Psoas muscle (tissue), 8 donors: ENCODE measurements around the gene ZNF524. TPM values are rescaled to one million over a fixed set of nuclear protein-coding genes. Genes with fewer than 3 reads are reported as not detected.
A peak's percentile ranks its signal among the peaks of the same experiment; 100 is the strongest.

Experiments used
- ATAC-seq, 4 donors: fragments of 200-7000 bp; cut with Tn5 transposase; one replicate each; pipeline ENCODE4 v1.9.1; 2020; ENCODE audit warnings: moderate library complexity in 3 of 4, mild to moderate bottlenecking in 2 of 4
- DNase-seq, 2 donors: peaks; one replicate each; pipeline ENCODE4 v3.0.0-alpha.2; 2020
- H3K27ac ChIP-seq: fragments of 200-600 bp; one replicate; pipeline ENCODE4 v1.8.0; 2022
- H3K27me3 ChIP-seq, 3 donors: fragments of 200-600 bp in 1 of 3; one replicate each; pipeline versions ENCODE4 v1.6.1 to v1.8.0; 2013 to 2022; ENCODE audit warnings: low read length in 2 of 3, mild to moderate bottlenecking in 2 of 3, moderate library complexity in 1 of 3; ENCODE audit not compliant: insufficient read depth in 3 of 3
- H3K36me3 ChIP-seq, 2 donors: fragments of 200-600 bp in 1 of 2; one replicate each; pipeline versions ENCODE4 v1.6.1 to v1.8.0; 2013 to 2022; ENCODE audit warnings: low read depth in 1 of 2, mild to moderate bottlenecking in 1 of 2, moderate library complexity in 1 of 2; ENCODE audit not compliant: insufficient read depth in 1 of 2
- H3K4me1 ChIP-seq: fragments of 200-600 bp; one replicate; pipeline ENCODE4 v1.8.0; 2022
- H3K4me3 ChIP-seq: fragments of 200-600 bp; one replicate; pipeline ENCODE4 v1.8.0; 2022; ENCODE audit warnings: mild to moderate bottlenecking
- H3K9me3 ChIP-seq: fragments of 200-600 bp; one replicate; pipeline ENCODE4 v1.8.0; 2022
- WGBS, 3 donors: extraction: QIAGEN DNeasy Blood & Tissue Kit; methylation state at CpG; one replicate each; pipeline versions ENCODE4 v1.1.6 to v1.1.7; 2013; 5-methylcytosine and 5-hydroxymethylcytosine counted together
- intact Hi-C, 2 donors: fragments of 100-400 bp; cut with DNase I; formaldehyde crosslinking; loops; one replicate each; pipeline versions ENCODE4 v1.11.0 to v1.14.2; 2022
- polyA plus RNA-seq, 3 donors: library from polyadenylated mRNA; stranded (reverse); fragments of 200-250 nt; gene quantifications; one replicate each; pipeline ENCODE4 v1.2.3, GENCODE V29; 2013
- total RNA-seq, 4 donors: library from RNA; stranded (reverse); fragmentation: NEBNext Ultra II Directional in 2 of 4; extraction: Animal tissue kit (Norgen Biotek cat#: 25700) in 2 of 4; gene quantifications; one replicate each; pipeline versions ENCODE4 v1.2.1 to v1.2.4, GENCODE V29; 2021 to 2023
- TF ChIP-seq, protein P1 (sequence below): fragments of 200-600 bp; IDR thresholded peaks from one replicate; pipeline ENCODE4 v1.8.0; 2022; ENCODE audit warnings: antibody characterized with exemption
- donor health status: healthy with polysubstance abuse.
- donor health status: DM: no; HTN: no; CAD: no; lungs with moderate emphysema.
- donor health status: Bipolar disorder and iron deficiency.
- donor health status: healthy.
- donor health status: DM: yes; HTN: yes; CAD: no.
- donor health status: DM: no; HTN: no; CAD: no.
- donor health status: DM: no; HTN: no; CAD: no.
- donor health status: DM: yes; HTN: yes; CAD: no.

ZNF524 gene
- total and polyA plus RNA-seq, 7 donors: 21.4 to 52.5 (median 32.0) TPM

DNA sequence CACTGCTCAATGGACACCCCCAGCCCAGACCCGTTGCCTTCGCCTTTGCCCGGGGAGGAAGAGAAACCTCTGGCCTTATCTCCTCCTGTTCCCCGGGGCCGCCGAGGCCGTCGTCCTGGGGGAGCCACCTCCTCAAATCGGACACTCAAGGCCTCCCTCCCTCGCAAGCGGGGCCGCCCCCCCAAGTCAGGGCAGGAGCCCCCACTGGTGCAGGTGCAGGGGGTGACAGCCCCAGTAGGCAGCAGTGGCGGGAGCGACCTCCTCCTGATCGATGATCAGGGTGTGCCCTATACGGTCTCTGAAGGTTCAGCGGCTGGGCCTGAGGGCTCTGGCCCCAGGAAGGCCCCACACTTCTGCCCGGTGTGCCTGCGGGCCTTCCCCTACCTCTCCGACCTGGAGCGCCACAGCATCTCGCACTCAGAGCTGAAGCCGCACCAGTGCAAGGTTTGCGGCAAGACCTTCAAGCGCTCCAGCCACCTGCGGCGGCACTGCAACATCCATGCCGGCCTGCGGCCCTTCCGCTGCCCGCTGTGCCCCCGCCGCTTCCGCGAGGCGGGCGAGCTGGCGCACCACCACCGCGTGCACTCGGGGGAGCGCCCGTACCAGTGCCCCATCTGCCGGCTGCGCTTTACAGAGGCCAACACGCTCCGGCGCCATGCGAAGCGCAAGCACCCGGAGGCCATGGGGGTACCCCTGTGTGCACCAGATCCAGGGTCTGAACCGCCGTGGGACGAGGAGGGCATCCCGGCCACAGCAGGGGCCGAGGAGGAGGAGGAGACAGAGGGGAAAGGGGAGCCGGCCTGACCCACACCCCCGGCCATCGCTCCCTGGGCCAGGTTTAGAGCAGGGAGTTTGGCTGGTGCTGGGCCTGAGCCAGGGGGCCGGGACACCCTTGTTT lies 2.3 kb downstream of the ZNF524 start:
- peak overlapping the region; percentile 98 for H3K27ac ChIP-seq
- H3K4me1 ChIP-seq: peaks cover 25% of the 10 kb centered on the region
- TF ChIP-seq, protein P1, sequence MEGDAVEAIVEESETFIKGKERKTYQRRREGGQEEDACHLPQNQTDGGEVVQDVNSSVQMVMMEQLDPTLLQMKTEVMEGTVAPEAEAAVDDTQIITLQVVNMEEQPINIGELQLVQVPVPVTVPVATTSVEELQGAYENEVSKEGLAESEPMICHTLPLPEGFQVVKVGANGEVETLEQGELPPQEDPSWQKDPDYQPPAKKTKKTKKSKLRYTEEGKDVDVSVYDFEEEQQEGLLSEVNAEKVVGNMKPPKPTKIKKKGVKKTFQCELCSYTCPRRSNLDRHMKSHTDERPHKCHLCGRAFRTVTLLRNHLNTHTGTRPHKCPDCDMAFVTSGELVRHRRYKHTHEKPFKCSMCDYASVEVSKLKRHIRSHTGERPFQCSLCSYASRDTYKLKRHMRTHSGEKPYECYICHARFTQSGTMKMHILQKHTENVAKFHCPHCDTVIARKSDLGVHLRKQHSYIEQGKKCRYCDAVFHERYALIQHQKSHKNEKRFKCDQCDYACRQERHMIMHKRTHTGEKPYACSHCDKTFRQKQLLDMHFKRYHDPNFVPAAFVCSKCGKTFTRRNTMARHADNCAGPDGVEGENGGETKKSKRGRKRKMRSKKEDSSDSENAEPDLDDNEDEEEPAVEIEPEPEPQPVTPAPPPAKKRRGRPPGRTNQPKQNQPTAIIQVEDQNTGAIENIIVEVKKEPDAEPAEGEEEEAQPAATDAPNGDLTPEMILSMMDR: no peak
- H3K4me3 ChIP-seq: no peak overlapping the region
- DNase-seq: peak in 1 of 2 donors; percentile 63
- intact Hi-C loops: no loop called here
- no peaks in the 10 kb centered on the region for H3K27me3 ChIP-seq
- WGBS, 3 donors: 90 to 94% (median 93%) methylated on average over 56 to 60 of the region's 60 CpGs
- no peak for ATAC-seq
- no peaks in the 10 kb centered on the region for H3K9me3 ChIP-seq
- H3K36me3 ChIP-seq: peaks cover 0 to 13% of the 10 kb centered on the region in 2 donors

- peaks cover 0 to 7% of the 10 kb centered on the region in 2 donors for H3K36me3 ChIP-seq
- H3K27ac ChIP-seq: no peak overlapping the region
- H3K4me3 ChIP-seq: no peak overlapping the region
- H3K9me3 ChIP-seq: no peaks in the 10 kb centered on the region
- TF ChIP-seq, protein P1: no peak
- H3K4me1 ChIP-seq: peaks cover 32% of the 10 kb centered on the region
- intact Hi-C loops: no loop called here
- DNase-seq (no peak), ATAC-seq (no peak)
- 82 to 89% (median 84%) methylated on average over 21 of the region's 21 CpGs for WGBS, 3 donors
- H3K27me3 ChIP-seq: no peaks in the 10 kb centered on the region
Observed at GRCh38 chr19:55603115-55603514, 3.0 kb downstream of the ZNF524 start.

DNA sequence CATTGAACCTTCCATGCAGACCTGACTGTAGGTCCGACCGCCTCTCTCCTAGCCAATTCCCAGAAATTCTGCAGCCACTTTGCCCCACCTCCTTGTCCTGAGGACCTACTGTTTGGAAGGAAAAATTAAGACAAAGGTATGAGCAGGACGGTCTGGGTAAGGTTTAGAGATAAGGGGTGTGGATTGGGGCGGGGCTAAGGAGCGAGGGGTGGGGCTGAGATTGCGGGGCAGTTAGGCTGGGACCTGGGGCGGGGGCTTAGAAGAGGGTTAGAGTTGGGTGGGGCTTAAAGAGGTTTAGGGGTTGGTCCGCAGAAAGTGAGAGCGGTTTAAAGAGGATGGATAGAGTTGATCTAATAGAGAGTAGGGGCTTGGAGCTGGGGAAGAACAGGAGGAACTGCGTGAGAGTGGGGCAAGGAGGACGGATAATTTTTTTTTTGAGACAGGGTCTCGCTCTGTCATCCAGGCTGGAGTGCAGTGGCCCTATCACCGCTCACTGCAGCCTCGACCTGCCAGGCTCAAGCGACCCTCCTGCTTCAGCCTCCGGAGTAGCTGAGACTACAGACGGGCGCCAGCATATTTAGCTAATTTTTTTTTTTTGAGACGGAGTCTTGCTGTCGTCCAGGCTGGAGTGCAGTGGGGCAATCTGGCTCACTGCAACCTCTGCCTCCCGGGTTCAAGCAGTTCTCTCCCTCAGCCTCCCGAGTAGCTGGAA lies 3.6 kb downstream of the ZNF524 start:
- WGBS, 3 donors: 67 to 81% (median 71%) methylated on average over 22 of the region's 22 CpGs
- TF ChIP-seq, protein P1: no peak
- intact Hi-C loops: no loop called here
- H3K27me3 ChIP-seq: no peaks in the 10 kb centered on the region
- no peak for ATAC-seq
- no peaks in the 10 kb centered on the region for H3K9me3 ChIP-seq
- no peak for DNase-seq
- peaks cover 32% of the 10 kb centered on the region for H3K4me1 ChIP-seq
- H3K27ac ChIP-seq: peak overlapping the region; percentile 96
- H3K36me3 ChIP-seq: peaks cover 0 to 7% of the 10 kb centered on the region in 2 donors
- no peak overlapping the region for H3K4me3 ChIP-seq

DNA sequence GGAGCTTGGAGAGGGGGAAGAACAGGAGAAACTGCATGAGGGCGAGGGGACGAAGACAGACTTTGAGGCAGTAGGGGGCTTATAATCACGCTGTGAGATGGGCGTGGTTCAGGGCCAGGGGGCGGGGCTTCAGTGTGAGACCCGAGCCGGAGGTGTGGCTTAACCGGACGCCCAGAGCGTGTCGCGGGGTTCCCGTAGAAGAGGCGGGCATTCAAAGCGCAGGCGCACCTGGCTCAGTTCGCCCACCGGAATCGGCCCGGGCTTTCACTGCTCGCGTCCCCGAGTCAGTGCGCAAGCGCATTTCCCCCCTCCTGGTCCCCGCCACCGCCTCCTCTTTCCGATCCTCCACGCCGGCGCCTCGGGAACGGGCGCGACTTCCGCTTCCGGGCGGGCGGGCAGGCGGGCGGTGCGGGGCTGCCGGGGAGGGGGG lies 5.1 kb downstream of the ZNF524 start:
- peak; percentile 98 to 99 for DNase-seq
- WGBS, 3 donors: 0 to 1% (median 1%) methylated on average over 27 to 41 of the region's 43 CpGs
- H3K36me3 ChIP-seq: peaks cover 3 to 22% of the 10 kb centered on the region in 2 donors
- H3K4me3 ChIP-seq: peak overlapping the region; percentile 81
- no peaks in the 10 kb centered on the region for H3K9me3 ChIP-seq
- ATAC-seq: peak; percentile 82 to 86 (median 85)
- intact Hi-C loops: loop anchor here in 1 of 2 donors (5.0 kb wide), 1 partner anchor 93 kb away; no protein-coding TSS in a partner anchor
- no peaks in the 10 kb centered on the region for H3K27me3 ChIP-seq
- TF ChIP-seq, protein P1: no peak
- peak overlapping the region; percentile 96 for H3K27ac ChIP-seq
- peaks cover 39% of the 10 kb centered on the region for H3K4me1 ChIP-seq
